Measurements from ENCODE around the gene APOO.
A peak's percentile ranks its signal among the peaks of the same experiment; 100 is the strongest.

APOO gene

DNA sequence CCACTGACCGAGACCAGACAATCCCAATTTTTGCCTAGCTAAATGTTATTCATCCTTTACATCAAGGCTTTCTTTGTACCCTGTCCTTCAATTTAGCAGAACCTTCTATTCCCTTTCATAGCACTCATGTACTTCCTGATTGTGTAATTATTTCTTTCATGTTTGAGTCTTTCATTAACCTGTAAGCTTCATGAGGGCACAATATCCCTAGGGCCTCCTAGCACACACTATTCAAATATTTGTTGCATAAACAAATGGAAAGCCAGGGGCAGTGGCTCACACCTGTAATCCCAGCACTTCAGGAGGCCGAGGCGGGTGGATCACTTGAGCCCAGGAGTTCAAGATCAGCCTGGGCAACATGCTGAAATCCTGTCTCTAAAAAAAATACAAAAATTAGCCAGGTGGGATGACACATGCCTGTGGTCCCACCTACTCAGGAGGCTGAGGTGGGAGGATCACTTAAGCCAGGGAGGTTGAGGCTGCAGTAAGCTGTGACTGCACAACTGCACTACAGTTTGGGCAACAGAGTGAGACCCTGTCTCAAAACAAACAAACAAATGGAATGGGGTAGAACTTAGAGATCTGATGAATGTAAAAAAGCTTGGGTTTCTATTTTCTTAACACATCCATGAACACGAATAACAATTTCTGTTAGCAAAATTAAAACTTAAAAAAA is 65.8 kb downstream of the APOO start:
- H3K36me3 ChIP-seq (ENCODE audit: control insufficient read depth, insufficient read depth, low read length), result no peaks in the 10 kb centered on the region
- H3K4me1 ChIP-seq (ENCODE audit: control insufficient read depth, insufficient read depth, low read length), result peaks cover 18% of the 10 kb centered on the region
- no peaks in the 10 kb centered on the region for H3K27me3 ChIP-seq (ENCODE audit: control insufficient read depth, insufficient read depth, low read length)
- H3K9ac ChIP-seq (ENCODE audit: low read depth, low read length), result no peak overlapping the region
- H3K27ac ChIP-seq (ENCODE audit: low read depth, low read length), result no peak overlapping the region
- no peak overlapping the region for H3K4me3 ChIP-seq (ENCODE audit: low read depth, low read length)
- H3K9me3 ChIP-seq (ENCODE audit: control insufficient read depth, insufficient read depth, low read length), result no peaks in the 10 kb centered on the region

DNA sequence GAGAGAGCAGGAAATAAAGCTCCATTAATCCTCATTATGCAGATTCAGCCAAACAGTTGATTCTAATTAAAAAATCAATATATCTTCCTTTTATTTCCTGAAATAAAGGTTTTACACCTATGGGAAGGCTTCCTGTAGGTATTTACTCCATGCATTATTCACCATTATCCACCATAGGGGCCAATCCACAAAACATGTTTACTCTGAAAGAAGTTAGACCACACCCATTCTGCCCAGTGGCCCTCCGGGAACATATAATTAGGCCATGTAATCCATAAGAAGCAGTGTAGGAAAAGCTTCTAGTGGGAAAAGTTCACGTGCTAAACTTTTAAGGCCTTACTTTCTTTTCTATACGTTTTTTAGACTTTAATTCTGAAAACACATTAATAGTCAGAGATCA is 67.1 kb downstream of the APOO start:
- H3K27ac ChIP-seq (ENCODE audit: low read depth, low read length), result peak overlapping the region; percentile 57
- no peak overlapping the region for H3K4me3 ChIP-seq (ENCODE audit: low read depth, low read length)
- no peaks in the 10 kb centered on the region for H3K9me3 ChIP-seq (ENCODE audit: control insufficient read depth, insufficient read depth, low read length)
- no peak overlapping the region for H3K9ac ChIP-seq (ENCODE audit: low read depth, low read length)
- H3K4me1 ChIP-seq (ENCODE audit: control insufficient read depth, insufficient read depth, low read length), result peaks cover 18% of the 10 kb centered on the region
- no peaks in the 10 kb centered on the region for H3K36me3 ChIP-seq (ENCODE audit: control insufficient read depth, insufficient read depth, low read length)
- no peaks in the 10 kb centered on the region for H3K27me3 ChIP-seq (ENCODE audit: control insufficient read depth, insufficient read depth, low read length)

DNA sequence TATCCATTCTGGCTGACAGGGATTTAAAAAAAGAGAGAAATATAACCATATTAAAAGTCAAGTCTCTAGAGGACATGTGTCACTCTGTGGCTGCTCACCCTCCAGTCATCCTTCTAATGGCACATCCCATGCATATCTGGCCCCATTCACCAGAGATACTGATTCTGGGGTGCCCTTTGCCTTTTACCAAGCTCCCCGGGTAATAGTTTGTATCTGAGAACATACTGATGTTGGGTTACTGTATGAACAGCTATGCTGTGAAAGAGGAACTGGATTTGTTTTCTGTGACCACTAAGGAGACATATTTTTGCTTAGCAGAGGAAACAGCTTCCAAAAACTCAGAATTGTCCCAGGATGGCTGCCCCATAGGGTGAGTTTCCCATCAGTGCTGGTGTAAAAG is 68.8 kb downstream of the APOO start:
- H3K36me3 ChIP-seq (ENCODE audit: control insufficient read depth, insufficient read depth, low read length), result no peaks in the 10 kb centered on the region
- no peaks in the 10 kb centered on the region for H3K9me3 ChIP-seq (ENCODE audit: control insufficient read depth, insufficient read depth, low read length)
- no peak overlapping the region for H3K27ac ChIP-seq (ENCODE audit: low read depth, low read length)
- no peaks in the 10 kb centered on the region for H3K27me3 ChIP-seq (ENCODE audit: control insufficient read depth, insufficient read depth, low read length)
- peaks cover 6% of the 10 kb centered on the region for H3K4me1 ChIP-seq (ENCODE audit: control insufficient read depth, insufficient read depth, low read length)
- no peak overlapping the region for H3K9ac ChIP-seq (ENCODE audit: low read depth, low read length)
- no peak overlapping the region for H3K4me3 ChIP-seq (ENCODE audit: low read depth, low read length)

DNA sequence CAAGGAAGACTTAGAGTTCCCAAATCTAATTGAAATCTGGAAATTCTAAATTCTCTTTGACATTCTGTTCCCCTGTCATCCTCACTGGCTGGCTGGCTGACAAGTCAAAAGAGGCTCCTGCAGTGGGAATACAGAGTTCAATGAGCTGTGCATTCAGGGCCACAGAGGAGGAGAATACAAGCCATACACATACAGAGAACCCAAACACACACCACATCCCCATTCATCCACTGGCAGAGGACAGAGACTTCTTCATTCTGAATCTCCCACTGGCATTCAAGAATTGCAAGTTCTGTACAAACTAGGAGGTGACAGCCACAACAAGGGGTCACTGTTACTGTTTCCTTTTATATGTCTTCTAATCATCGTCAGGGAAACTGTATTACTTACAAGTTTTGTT is 75.0 kb downstream of the APOO start:
- H3K27me3 ChIP-seq (ENCODE audit: control insufficient read depth, insufficient read depth, low read length), result no peaks in the 10 kb centered on the region
- no peak overlapping the region for H3K27ac ChIP-seq (ENCODE audit: low read depth, low read length)
- no peak overlapping the region for H3K4me3 ChIP-seq (ENCODE audit: low read depth, low read length)
- H3K9ac ChIP-seq (ENCODE audit: low read depth, low read length), result no peak overlapping the region
- peaks cover 4% of the 10 kb centered on the region; the same call in 1 of the 2 replicates for H3K36me3 ChIP-seq (ENCODE audit: control insufficient read depth, insufficient read depth, low read length)
- no peaks in the 10 kb centered on the region for H3K9me3 ChIP-seq (ENCODE audit: control insufficient read depth, insufficient read depth, low read length)
- no peaks in the 10 kb centered on the region for H3K4me1 ChIP-seq (ENCODE audit: control insufficient read depth, insufficient read depth, low read length)

DNA sequence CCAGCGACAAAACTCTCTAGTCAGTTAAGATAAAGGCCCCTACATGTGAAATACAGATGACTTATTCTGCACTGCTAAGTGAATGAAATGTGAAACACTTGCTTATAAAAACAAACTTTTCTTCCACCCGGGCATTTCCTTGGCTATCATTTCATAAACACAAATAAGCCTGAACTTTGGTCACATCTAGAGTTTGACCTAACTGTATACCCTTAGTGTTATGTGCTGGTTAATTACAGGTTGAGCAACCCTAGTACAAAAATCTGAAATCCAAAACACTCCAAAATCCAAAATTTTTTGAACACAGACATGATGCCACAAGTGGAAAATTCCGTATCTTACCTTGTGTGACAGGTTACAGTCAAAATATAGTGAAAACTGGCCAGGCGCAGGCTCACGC is 78.9 kb downstream of the APOO start:
- Histone ChIP-seq H3K4me1 (ENCODE audit: control insufficient read depth, insufficient read depth, low read length) (no peaks in the 10 kb centered on the region), H3K9me3 (ENCODE audit: control insufficient read depth, insufficient read depth, low read length) (no peaks in the 10 kb centered on the region), H3K9ac (ENCODE audit: low read depth, low read length) (no peak overlapping the region), H3K27me3 (ENCODE audit: control insufficient read depth, insufficient read depth, low read length) (peaks cover 4% of the 10 kb centered on the region; the same call in 1 of the 2 replicates), H3K4me3 (ENCODE audit: low read depth, low read length) (no peak overlapping the region), H3K27ac (ENCODE audit: low read depth, low read length) (no peak overlapping the region), H3K36me3 (ENCODE audit: control insufficient read depth, insufficient read depth, low read length) (peaks cover 4% of the 10 kb centered on the region; the same call in 1 of the 2 replicates)

DNA sequence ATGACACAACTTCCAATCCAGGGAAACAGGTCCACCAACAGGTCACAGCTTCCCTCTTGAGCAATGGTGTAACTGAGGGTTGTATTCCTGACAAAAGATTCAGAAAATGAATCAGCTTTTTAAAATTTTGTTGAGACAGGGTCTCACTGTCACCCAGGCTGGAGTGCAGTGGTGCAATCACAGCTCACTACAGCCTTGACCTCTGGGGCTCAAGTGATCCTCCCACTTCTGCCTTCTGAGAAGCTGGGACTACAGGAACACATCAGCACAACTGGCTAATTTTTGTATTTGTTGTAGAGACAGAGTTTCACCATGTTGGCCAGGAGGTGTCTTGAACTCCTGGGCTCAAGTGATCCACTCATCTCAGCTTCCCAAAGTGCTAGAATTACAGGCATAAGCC is 81.1 kb downstream of the APOO start:
- no peaks in the 10 kb centered on the region for H3K4me1 ChIP-seq (ENCODE audit: control insufficient read depth, insufficient read depth, low read length)
- no peaks in the 10 kb centered on the region for H3K36me3 ChIP-seq (ENCODE audit: control insufficient read depth, insufficient read depth, low read length)
- H3K4me3 ChIP-seq (ENCODE audit: low read depth, low read length), result no peak overlapping the region
- H3K27me3 ChIP-seq (ENCODE audit: control insufficient read depth, insufficient read depth, low read length), result peaks cover 4% of the 10 kb centered on the region; the same call in 1 of the 2 replicates
- no peak overlapping the region for H3K27ac ChIP-seq (ENCODE audit: low read depth, low read length)
- no peaks in the 10 kb centered on the region for H3K9me3 ChIP-seq (ENCODE audit: control insufficient read depth, insufficient read depth, low read length)
- no peak overlapping the region for H3K9ac ChIP-seq (ENCODE audit: low read depth, low read length)

DNA sequence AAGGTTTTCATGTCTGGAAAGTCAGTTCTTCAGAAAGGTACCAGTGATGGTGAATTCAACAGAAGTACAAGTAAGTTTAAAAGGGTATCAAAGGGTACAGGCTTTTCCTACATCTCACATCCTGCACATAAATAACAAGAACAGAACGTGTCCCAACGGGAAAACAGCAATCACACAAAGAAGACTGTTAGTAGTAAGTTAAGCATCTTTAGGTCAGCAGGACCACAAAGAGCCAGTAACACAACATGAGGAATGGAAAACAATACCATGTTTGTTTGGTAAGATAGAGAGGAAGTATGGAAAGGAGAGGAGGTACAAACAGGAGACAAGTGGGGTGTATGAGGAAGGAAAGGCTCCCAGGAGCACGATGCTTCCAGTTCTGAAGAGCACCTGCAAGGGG is 81.5 kb downstream of the APOO start:
- Histone ChIP-seq H3K27ac (ENCODE audit: low read depth, low read length) (no peak overlapping the region), H3K27me3 (ENCODE audit: control insufficient read depth, insufficient read depth, low read length) (peaks cover 4% of the 10 kb centered on the region; the same call in 1 of the 2 replicates), H3K4me1 (ENCODE audit: control insufficient read depth, insufficient read depth, low read length) (no peaks in the 10 kb centered on the region), H3K9me3 (ENCODE audit: control insufficient read depth, insufficient read depth, low read length) (no peaks in the 10 kb centered on the region), H3K4me3 (ENCODE audit: low read depth, low read length) (no peak overlapping the region), H3K36me3 (ENCODE audit: control insufficient read depth, insufficient read depth, low read length) (no peaks in the 10 kb centered on the region), H3K9ac (ENCODE audit: low read depth, low read length) (no peak overlapping the region)

DNA sequence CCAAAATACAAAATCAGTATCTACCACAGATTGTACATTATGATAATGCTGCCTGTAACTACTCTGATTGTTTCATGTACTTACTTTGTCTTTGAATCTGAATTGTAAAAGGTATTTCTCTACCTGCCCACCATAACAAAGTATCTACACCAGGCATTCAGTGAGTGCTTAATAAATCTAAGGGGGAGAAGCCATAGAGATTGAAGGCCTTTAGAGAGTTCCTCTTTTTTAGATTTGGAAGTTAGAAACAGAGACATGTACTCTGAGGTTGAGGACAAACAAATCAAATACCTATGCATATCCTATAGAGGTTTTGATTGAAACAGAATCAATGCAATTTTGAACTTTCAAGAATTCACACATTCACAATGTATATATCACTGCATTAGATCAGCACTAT is 82.1 kb downstream of the APOO start:
- Histone ChIP-seq H3K4me3 (ENCODE audit: low read depth, low read length) (no peak overlapping the region), H3K27me3 (ENCODE audit: control insufficient read depth, insufficient read depth, low read length) (peaks cover 4% of the 10 kb centered on the region; the same call in 1 of the 2 replicates), H3K36me3 (ENCODE audit: control insufficient read depth, insufficient read depth, low read length) (no peaks in the 10 kb centered on the region), H3K4me1 (ENCODE audit: control insufficient read depth, insufficient read depth, low read length) (no peaks in the 10 kb centered on the region), H3K27ac (ENCODE audit: low read depth, low read length) (no peak overlapping the region), H3K9ac (ENCODE audit: low read depth, low read length) (no peak overlapping the region), H3K9me3 (ENCODE audit: control insufficient read depth, insufficient read depth, low read length) (no peaks in the 10 kb centered on the region)

DNA sequence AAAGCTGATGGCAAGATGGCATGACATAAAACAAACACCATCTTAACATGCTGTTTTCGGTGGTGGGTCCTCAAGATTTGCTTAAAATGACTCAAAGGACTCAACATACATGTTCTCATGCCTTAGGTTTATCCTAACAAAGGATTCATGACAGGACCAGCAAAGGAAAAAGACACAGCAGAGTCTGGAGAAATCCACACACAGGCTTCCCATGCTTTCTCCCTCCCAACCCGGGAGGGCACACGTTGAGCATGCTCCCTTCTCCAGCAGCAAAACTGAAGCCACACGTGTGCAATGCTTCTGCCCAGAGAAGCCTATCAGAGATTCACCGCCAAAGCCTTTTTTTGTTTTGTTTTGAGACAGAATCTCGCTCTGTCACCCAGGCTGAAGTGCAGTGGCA is 84.9 kb downstream of the APOO start:
- Histone ChIP-seq H3K4me3 (ENCODE audit: low read depth, low read length) (no peak overlapping the region), H3K4me1 (ENCODE audit: control insufficient read depth, insufficient read depth, low read length) (no peaks in the 10 kb centered on the region), H3K9me3 (ENCODE audit: control insufficient read depth, insufficient read depth, low read length) (no peaks in the 10 kb centered on the region), H3K27me3 (ENCODE audit: control insufficient read depth, insufficient read depth, low read length) (peaks cover 4% of the 10 kb centered on the region; the same call in 1 of the 2 replicates), H3K27ac (ENCODE audit: low read depth, low read length) (no peak overlapping the region), H3K36me3 (ENCODE audit: control insufficient read depth, insufficient read depth, low read length) (no peaks in the 10 kb centered on the region), H3K9ac (ENCODE audit: low read depth, low read length) (no peak overlapping the region)

DNA sequence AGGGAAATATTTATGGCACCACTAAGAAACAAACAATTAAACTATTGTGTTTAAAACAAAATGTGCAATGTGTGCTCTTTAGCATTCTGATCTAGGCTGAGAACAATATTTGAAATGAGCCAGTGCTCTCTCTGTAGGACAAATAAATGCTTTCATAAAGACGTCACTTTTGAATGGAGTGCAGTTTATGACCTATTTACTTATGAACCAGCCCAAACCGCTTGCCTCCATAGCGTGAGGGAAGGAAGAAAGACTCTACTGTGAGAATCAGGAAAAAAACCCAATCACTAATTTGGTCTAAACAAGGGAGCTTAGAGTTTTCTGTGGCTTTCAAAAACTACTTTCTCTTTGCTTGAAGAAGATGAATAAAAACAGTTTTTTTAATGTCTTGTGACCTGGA is 85.3 kb downstream of the APOO start:
- Histone ChIP-seq H3K27me3 (ENCODE audit: control insufficient read depth, insufficient read depth, low read length) (peaks cover 4% of the 10 kb centered on the region; the same call in 1 of the 2 replicates), H3K9me3 (ENCODE audit: control insufficient read depth, insufficient read depth, low read length) (no peaks in the 10 kb centered on the region), H3K27ac (ENCODE audit: low read depth, low read length) (no peak overlapping the region), H3K9ac (ENCODE audit: low read depth, low read length) (no peak overlapping the region), H3K4me3 (ENCODE audit: low read depth, low read length) (no peak overlapping the region), H3K36me3 (ENCODE audit: control insufficient read depth, insufficient read depth, low read length) (no peaks in the 10 kb centered on the region), H3K4me1 (ENCODE audit: control insufficient read depth, insufficient read depth, low read length) (no peaks in the 10 kb centered on the region)

DNA sequence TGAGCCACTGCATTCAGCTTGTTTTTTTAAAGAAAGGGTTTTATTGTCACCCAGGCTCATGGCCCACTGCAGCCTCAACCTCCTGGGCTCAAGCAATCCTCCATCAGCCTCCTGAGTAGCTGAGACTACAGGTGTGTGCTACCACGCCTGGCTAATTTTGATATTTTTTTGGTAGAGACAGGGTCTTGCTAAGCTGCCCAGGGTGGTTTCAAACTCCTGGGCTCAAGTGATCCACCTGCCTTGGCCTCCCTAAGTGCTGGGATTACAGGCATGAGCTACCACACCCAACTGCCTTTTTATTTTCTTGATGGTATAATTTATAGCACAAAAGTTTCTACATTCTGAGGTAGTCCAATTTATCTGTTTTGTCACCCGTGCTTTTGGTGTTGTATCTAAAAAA is 85.9 kb downstream of the APOO start:
- H3K36me3 ChIP-seq (ENCODE audit: control insufficient read depth, insufficient read depth, low read length), result no peaks in the 10 kb centered on the region
- H3K4me3 ChIP-seq (ENCODE audit: low read depth, low read length), result no peak overlapping the region
- H3K27ac ChIP-seq (ENCODE audit: low read depth, low read length), result no peak overlapping the region
- H3K9me3 ChIP-seq (ENCODE audit: control insufficient read depth, insufficient read depth, low read length), result no peaks in the 10 kb centered on the region
- H3K27me3 ChIP-seq (ENCODE audit: control insufficient read depth, insufficient read depth, low read length), result peaks cover 4% of the 10 kb centered on the region; the same call in 1 of the 2 replicates
- H3K4me1 ChIP-seq (ENCODE audit: control insufficient read depth, insufficient read depth, low read length), result no peaks in the 10 kb centered on the region
- H3K9ac ChIP-seq (ENCODE audit: low read depth, low read length), result no peak overlapping the region
